HL-60 (cell line): ENCODE measurements around the gene CTBS.

Source experiments
- DNase-seq, 2 experiments: peaks; one replicate each; pipeline ENCODE4 v3.0.0-alpha.2; 2010 to 2020; ENCODE audit warnings: low read depth in 1 of 2, low spot score in 1 of 2
- H3K27ac ChIP-seq: fragments of 250-450 bp; sonication (Bioruptor Pico); replicated peaks from 2 replicates; pipeline ENCODE4 v1.5.1; 2020; ENCODE audit warnings: mild to moderate bottlenecking, moderate library complexity
- H3K27me3 ChIP-seq: fragments of 250-450 bp; sonication (Bioruptor Pico); 2 replicates; pipeline ENCODE4 v1.5.1; 2021; ENCODE audit warnings: mild to moderate bottlenecking, moderate library complexity; ENCODE audit not compliant: insufficient read depth, poor library complexity, severe bottlenecking
- H3K4me3 ChIP-seq: replicated peaks from 2 replicates; pipeline ENCODE4 v1.5.1; 2011; ENCODE audit warnings: mild to moderate bottlenecking, control low read depth, low read length; ENCODE audit not compliant: insufficient read depth
- GABPA ChIP-seq: IDR thresholded peaks from 2 replicates; pipeline ENCODE4 v1.6.1; 2012; ENCODE audit warnings: low read depth
- POLR2AphosphoS5 ChIP-seq: IDR thresholded peaks from 2 replicates; pipeline ENCODE4 v1.6.1; 2012; ENCODE audit warnings: low read depth
- SPI1 ChIP-seq: IDR thresholded peaks from 2 replicates; pipeline ENCODE4 v1.6.1; 2012; ENCODE audit warnings: low read depth, mild to moderate bottlenecking, borderline replicate concordance
- TF ChIP-seq, protein P1 (sequence below): IDR thresholded peaks from one replicate; pipeline ENCODE4 v1.5.1; 2011; ENCODE audit warnings: low read length, control low read depth, inconsistent platforms; ENCODE audit not compliant: insufficient read depth
- TF ChIP-seq, protein P2 (sequence below): IDR thresholded peaks from 2 replicates; pipeline ENCODE4 v1.6.1; 2012; ENCODE audit warnings: low read depth; ENCODE audit not compliant: insufficient replicate concordance

Gene CTBS

DNA sequence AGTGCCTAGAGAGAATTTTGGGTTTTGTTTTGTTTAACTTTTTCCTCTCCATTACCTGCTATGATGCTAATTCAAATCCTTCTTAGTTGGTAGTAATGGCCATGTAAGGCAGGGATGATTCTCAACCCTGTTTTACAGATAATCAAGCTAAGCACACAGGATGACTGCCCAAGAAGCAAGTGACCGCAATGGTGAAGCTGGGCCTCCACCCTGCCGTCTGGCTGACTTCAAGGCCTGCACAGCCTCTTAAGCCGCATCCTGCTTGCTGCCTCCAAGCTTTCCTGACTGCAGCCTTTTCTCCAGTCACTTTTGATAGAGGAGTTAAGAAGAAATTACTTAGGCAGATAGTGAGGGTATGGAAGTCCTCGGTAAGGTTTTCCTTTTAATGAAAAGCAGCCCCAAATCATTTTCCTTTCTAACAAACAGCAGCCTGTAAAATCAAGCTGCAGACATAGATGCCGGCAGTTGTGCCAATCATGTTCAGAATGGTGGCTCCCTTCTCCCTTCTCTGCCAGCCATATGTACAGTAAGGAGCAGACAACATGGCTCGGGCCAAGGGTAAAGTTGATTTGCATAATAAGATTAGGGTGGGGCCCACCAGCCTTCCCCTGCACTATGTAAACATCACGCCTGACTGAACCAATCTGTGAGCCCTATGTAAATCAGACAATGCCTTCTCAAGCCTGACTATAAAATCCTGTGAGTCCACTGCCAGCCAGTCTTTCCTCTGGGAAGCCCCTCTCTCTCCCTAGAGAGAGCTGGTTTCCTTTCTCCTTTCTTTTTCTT, 8.8 kb upstream of the CTBS start:
- no peak for TF ChIP-seq SPI1
- TF ChIP-seq, protein P1, sequence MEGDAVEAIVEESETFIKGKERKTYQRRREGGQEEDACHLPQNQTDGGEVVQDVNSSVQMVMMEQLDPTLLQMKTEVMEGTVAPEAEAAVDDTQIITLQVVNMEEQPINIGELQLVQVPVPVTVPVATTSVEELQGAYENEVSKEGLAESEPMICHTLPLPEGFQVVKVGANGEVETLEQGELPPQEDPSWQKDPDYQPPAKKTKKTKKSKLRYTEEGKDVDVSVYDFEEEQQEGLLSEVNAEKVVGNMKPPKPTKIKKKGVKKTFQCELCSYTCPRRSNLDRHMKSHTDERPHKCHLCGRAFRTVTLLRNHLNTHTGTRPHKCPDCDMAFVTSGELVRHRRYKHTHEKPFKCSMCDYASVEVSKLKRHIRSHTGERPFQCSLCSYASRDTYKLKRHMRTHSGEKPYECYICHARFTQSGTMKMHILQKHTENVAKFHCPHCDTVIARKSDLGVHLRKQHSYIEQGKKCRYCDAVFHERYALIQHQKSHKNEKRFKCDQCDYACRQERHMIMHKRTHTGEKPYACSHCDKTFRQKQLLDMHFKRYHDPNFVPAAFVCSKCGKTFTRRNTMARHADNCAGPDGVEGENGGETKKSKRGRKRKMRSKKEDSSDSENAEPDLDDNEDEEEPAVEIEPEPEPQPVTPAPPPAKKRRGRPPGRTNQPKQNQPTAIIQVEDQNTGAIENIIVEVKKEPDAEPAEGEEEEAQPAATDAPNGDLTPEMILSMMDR = no peak
- TF ChIP-seq POLR2AphosphoS5 = no peak
- TF ChIP-seq, protein P2, sequence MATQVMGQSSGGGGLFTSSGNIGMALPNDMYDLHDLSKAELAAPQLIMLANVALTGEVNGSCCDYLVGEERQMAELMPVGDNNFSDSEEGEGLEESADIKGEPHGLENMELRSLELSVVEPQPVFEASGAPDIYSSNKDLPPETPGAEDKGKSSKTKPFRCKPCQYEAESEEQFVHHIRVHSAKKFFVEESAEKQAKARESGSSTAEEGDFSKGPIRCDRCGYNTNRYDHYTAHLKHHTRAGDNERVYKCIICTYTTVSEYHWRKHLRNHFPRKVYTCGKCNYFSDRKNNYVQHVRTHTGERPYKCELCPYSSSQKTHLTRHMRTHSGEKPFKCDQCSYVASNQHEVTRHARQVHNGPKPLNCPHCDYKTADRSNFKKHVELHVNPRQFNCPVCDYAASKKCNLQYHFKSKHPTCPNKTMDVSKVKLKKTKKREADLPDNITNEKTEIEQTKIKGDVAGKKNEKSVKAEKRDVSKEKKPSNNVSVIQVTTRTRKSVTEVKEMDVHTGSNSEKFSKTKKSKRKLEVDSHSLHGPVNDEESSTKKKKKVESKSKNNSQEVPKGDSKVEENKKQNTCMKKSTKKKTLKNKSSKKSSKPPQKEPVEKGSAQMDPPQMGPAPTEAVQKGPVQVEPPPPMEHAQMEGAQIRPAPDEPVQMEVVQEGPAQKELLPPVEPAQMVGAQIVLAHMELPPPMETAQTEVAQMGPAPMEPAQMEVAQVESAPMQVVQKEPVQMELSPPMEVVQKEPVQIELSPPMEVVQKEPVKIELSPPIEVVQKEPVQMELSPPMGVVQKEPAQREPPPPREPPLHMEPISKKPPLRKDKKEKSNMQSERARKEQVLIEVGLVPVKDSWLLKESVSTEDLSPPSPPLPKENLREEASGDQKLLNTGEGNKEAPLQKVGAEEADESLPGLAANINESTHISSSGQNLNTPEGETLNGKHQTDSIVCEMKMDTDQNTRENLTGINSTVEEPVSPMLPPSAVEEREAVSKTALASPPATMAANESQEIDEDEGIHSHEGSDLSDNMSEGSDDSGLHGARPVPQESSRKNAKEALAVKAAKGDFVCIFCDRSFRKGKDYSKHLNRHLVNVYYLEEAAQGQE = no peak
- TF ChIP-seq GABPA = no peak
- Histone ChIP-seq H3K27ac (no peak overlapping the region), H3K27me3 (no peaks in the 10 kb centered on the region), H3K4me3 (no peak overlapping the region)
- no peak for DNase-seq

DNA sequence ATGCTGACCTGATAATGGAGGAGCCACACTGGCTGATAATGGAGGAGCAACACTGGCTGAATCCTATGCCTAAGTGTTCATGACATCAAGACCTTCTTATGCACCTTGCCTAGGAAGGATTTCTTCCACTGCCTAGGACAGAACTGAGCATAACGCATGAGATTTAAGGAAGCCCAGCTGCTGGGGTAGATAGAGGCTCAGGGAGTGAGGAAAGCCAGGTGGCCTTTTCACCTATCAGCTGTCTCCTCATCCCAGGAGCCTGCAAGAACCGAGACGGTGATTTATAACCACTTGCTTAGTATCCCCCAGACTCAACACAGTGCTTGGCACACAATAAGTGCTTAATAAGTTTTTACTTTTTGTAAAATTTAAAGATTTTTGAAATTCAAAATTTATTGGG, 7.4 kb upstream of the CTBS start:
- DNase-seq = no peak
- Histone ChIP-seq H3K27me3 (no peaks in the 10 kb centered on the region), H3K4me3 (no peak overlapping the region), H3K27ac (no peak overlapping the region)
- TF ChIP-seq, protein P1 = no peak
- no peak for TF ChIP-seq POLR2AphosphoS5

DNA sequence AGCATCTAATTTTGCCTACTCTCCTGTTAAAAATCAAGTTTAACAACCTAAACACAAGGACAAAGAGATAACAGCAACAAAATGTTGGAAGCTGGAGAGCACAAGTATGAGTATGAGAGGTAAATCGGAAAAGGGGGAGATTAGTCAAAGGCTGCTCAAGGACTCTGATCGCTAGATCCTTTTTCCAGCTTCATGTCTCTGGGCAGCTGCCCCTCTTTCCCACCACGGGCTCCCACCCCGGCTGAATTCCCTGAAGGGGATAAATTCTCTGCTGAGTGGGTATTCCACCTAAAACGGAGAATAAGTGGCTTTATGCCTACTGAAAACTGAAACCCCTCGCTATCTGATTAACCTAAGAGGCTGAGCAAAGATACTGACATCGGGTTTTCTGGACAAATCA, 696 bp upstream of the CTBS start:
- Histone ChIP-seq H3K4me3 (peak overlapping the region; percentile 54), H3K27ac (peak overlapping the region; percentile 94), H3K27me3 (no peaks in the 10 kb centered on the region)
- TF ChIP-seq, protein P1 = no peak
- no peak for TF ChIP-seq SPI1
- TF ChIP-seq, protein P2 = no peak
- no peak for TF ChIP-seq POLR2AphosphoS5
- TF ChIP-seq GABPA = no peak
- no peak for DNase-seq

DNA sequence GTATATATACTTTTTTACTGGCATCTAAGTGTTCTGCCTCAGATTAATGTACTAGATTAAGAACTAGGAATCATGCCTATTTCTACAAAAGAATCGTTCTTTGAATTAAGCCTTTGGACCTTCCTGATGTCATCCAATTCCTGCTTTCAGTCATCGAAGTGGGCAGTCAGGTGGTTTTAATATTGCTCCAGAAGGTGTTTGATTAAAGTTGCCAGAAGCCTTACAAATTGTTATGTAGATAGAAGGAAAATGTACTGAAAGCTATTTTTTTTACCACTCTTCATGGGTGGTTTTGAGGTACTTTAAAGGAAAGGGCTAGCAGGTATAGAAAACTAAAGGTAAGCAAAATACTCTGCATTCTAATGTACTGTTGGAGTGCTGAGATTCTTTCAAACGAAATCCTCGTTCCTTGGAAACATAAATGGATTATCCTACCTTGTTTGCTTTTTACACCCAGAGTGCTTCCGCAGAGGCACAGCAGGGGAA, 716 bp downstream of the CTBS start:
- no peaks in the 10 kb centered on the region for H3K27me3 ChIP-seq

More for the DNA sequence above, 716 bp downstream of the CTBS start:
- TF ChIP-seq GABPA = 0 out of 2 replicates have a peak, but pooled peaks have one; percentile 12
- TF ChIP-seq, protein P2 = no peak
- no peak for TF ChIP-seq POLR2AphosphoS5
- TF ChIP-seq, protein P1 = no peak
- H3K4me3 ChIP-seq = peak overlapping the region; percentile 54
- peak overlapping the region; percentile 94 for H3K27ac ChIP-seq
- DNase-seq = no peak
